GM12878 (cell line): ENCODE measurements around the gene SLMAP. TPM values are rescaled to one million over a fixed set of nuclear protein-coding genes. Genes with fewer than 3 reads are reported as not detected.

ENCODE experiments used
- ATAC-seq: fragments of 200-7000 bp; cut with Tn5 transposase; 3 replicates; pipeline ENCODE4 v1.9.1; 2020; ENCODE audit warnings: mild to moderate bottlenecking, moderate library complexity
- BruUV-seq: library from RNA; stranded (reverse); fragments of 400-500 nt; replicated peaks from 2 replicates; lab custom pipeline; 2021; lab: Mats Ljungman, UMichigan
- CTCF ChIA-PET: fragments of 300-600 bp; sonication (Branson Sonifier 250); formaldehyde crosslinking; extraction: SDS; loops from one replicate; lab custom pipeline; 2021; ENCODE audit warnings: inconsistent platforms; lab: Yijun Ruan, JAX
- POLR2A ChIA-PET: fragments of 350-600 bp; formaldehyde crosslinking; extraction: SDS; loops from one replicate; lab custom pipeline; 2021; ENCODE audit warnings: inconsistent platforms; lab: Charles Lee
- RAD21 ChIA-PET: fragments of 300-600 bp; sonication (Branson Sonifier 250); formaldehyde crosslinking; loops from one replicate; lab custom pipeline; 2023; ENCODE audit warnings: antibody characterized with exemption; ENCODE audit not compliant: unreplicated experiment; lab: Charles Lee
- SMC1A ChIA-PET: fragments of 300-600 bp; sonication (Branson Sonifier 250); formaldehyde crosslinking; loops from one replicate; lab custom pipeline; 2023; ENCODE audit not compliant: unreplicated experiment, uncharacterized antibody; lab: Charles Lee
- DNase-seq: peaks from one replicate; pipeline ENCODE4 v3.0.0-alpha.2; 2011; ENCODE audit warnings: low read depth, low spot score
- FAIRE-seq: peaks from 3 replicates; lab custom pipeline; 2011; peaks lifted over from hg19 to GRCh38; lab: Jason Lieb, UNC
- H2AFZ ChIP-seq: 2 replicates; pipeline ENCODE4 v1.6.0; 2011; ENCODE audit warnings: low read depth, low read length, control low read depth; ENCODE audit not compliant: control insufficient read depth
- H3K27ac ChIP-seq: 2 replicates; pipeline ENCODE4 v1.5.1; 2011; ENCODE audit warnings: control low read depth; ENCODE audit not compliant: control insufficient read depth, insufficient read depth
- H3K27me3 ChIP-seq, 2 experiments: replicated peaks in 1 of 2; 2 replicates each; pipeline versions ENCODE4 v1.6.0 to v1.6.1; 2011; ENCODE audit warnings: low read length in 1 of 2; ENCODE audit not compliant: control insufficient read depth in 2 of 2, insufficient read depth in 2 of 2
- H3K36me3 ChIP-seq, 2 experiments: 2 replicates each; pipeline ENCODE4 v1.5.1; 2011; ENCODE audit warnings: low read length in 1 of 2; ENCODE audit not compliant: control insufficient read depth in 2 of 2, insufficient read depth in 2 of 2
- H3K4me1 ChIP-seq: 2 replicates; pipeline ENCODE4 v1.6.1; 2011; ENCODE audit warnings: mild to moderate bottlenecking, low read length, moderate library complexity, mixed read lengths; ENCODE audit not compliant: control insufficient read depth, insufficient read depth
- H3K4me2 ChIP-seq: 2 replicates; pipeline ENCODE4 v1.6.0; 2011; ENCODE audit warnings: control low read depth; ENCODE audit not compliant: control insufficient read depth, insufficient read depth
- H3K4me3 ChIP-seq: fragments of 200-600 bp; sonication (generic); 2 replicates; pipeline ENCODE4 v1.5.1; 2016
- H3K79me2 ChIP-seq: 2 replicates; pipeline ENCODE4 v1.6.0; 2011; ENCODE audit warnings: low read length; ENCODE audit not compliant: control insufficient read depth, insufficient read depth
- H3K9ac ChIP-seq: 2 replicates; pipeline ENCODE4 v1.8.0; 2011; ENCODE audit warnings: low read length, control low read depth, mixed read lengths; ENCODE audit not compliant: control insufficient read depth, insufficient read depth
- H3K9me3 ChIP-seq: replicated peaks from 3 replicates; pipeline ENCODE4 v1.5.1; 2011; ENCODE audit warnings: mild to moderate bottlenecking, low read length; ENCODE audit not compliant: control insufficient read depth, insufficient read depth
- H4K20me1 ChIP-seq: 2 replicates; pipeline ENCODE4 v1.6.0; 2011; ENCODE audit not compliant: control insufficient read depth, insufficient read depth
- BHLHE40 ChIP-seq, 2 experiments: fragments of 450-650 bp in 1 of 2; IDR thresholded peaks; 2 replicates each; pipeline ENCODE4 v1.6.1; 2011 to 2017; ENCODE audit warnings: low read depth in 2 of 2, borderline replicate concordance in 1 of 2, improper control_type of control experiment in 1 of 2, low read length in 1 of 2, mild to moderate bottlenecking in 1 of 2
- CBFB ChIP-seq: IDR thresholded peaks from 2 replicates; pipeline ENCODE4 v1.6.1; 2016; ENCODE audit warnings: antibody characterized with exemption, low read depth
- CHD4 ChIP-seq: fragments of 200-600 bp; sonication (generic); IDR thresholded peaks from 2 replicates; pipeline ENCODE4 v1.6.1; 2016; ENCODE audit warnings: mild to moderate bottlenecking
- CREM ChIP-seq: IDR thresholded peaks from 2 replicates; pipeline ENCODE4 v1.6.1; 2014; ENCODE audit warnings: antibody characterized with exemption, low read depth
- DPF2 ChIP-seq: fragments of 450-650 bp; IDR thresholded peaks from 2 replicates; pipeline ENCODE4 v1.6.1; 2017; ENCODE audit warnings: mild to moderate bottlenecking
- RAD21 ChIP-seq: IDR thresholded peaks from 2 replicates; pipeline ENCODE4 v1.6.1; 2011; ENCODE audit warnings: mild to moderate bottlenecking, low read depth, low read length, moderate library complexity; ENCODE audit not compliant: insufficient read depth
- SMAD1 ChIP-seq: fragments of 450-650 bp; IDR thresholded peaks from 2 replicates; pipeline ENCODE4 v1.6.1; 2018; ENCODE audit warnings: mild to moderate bottlenecking, low read depth; ENCODE audit not compliant: partially characterized antibody
- SREBF1 ChIP-seq: IDR thresholded peaks from 2 replicates; pipeline ENCODE4 v1.6.1; 2012; ENCODE audit warnings: mild to moderate bottlenecking, low read length
- ZNF217 ChIP-seq: fragments of 450-650 bp; IDR thresholded peaks from 2 replicates; pipeline ENCODE4 v1.6.1; 2017; ENCODE audit warnings: antibody characterized with exemption, mild to moderate bottlenecking
- WGBS: methylation state at CpG from one replicate; pipeline ENCODE4 v1.1.6; 2016; ENCODE audit warnings: low lambda C conversion rate; ENCODE audit not compliant: insufficient replicate concordance, insufficient coverage; ENCODE audit errors: missing lambda C conversion rate; 5-methylcytosine and 5-hydroxymethylcytosine counted together
- in situ Hi-C: fragments of 300-500 bp; cut with MboI; formaldehyde crosslinking; loops from 9 replicates; pipeline ENCODE4 v1.14.3; 2018; ENCODE audit warnings: mixed read lengths
- intact Hi-C: fragments of 100-400 bp; cut with micrococcal nuclease; formaldehyde crosslinking; loops from one replicate; pipeline ENCODE4 v1.14.2; 2022; ENCODE audit not compliant: unreplicated experiment
- polyA plus RNA-seq, 11 experiments: library from polyadenylated mRNA; depleted of rRNA in 4 of 11; unstranded in 6 of 11; stranded (reverse) in 5 of 11; fragments of >200 nt; fragmentation: Nextera tagmentation in 4 of 11; fragmentation: Illumina TruSeq in 1 of 11; extraction: Ambion mirVana in 4 of 11; extraction: Trizol in 1 of 11; gene quantifications; 1 replicate in 1 of 11; 2 replicates in 10 of 11; pipeline versions ENCODE4 v1.2.1 to v1.2.3, GENCODE V29; 2011 to 2016; ENCODE audit warnings: inconsistent platforms in 2 of 11, missing spikeins in 2 of 11, low read depth in 1 of 11
- total RNA-seq, 4 experiments: library from RNA; depleted of rRNA in 3 of 4; stranded (reverse); fragments of >200 nt in 3 of 4; fragmentation: Illumina TruSeq in 1 of 4; extraction: Trizol in 1 of 4; gene quantifications; 2 replicates each; pipeline versions ENCODE4 v1.2.1 to v1.2.3, GENCODE V29; 2013 to 2021
- TF ChIP-seq, protein P1 (sequence below): IDR thresholded peaks from 2 replicates; pipeline ENCODE4 v1.6.1; 2012; ENCODE audit warnings: mild to moderate bottlenecking, low read depth, low read length
- TF ChIP-seq, protein P2 (sequence below): IDR thresholded peaks from 2 replicates; pipeline ENCODE4 v1.6.1; 2011; ENCODE audit warnings: low read depth, mild to moderate bottlenecking, low read length, moderate library complexity, borderline replicate concordance; ENCODE audit errors: extremely low read depth
- TF ChIP-seq, protein P3 (sequence below): IDR thresholded peaks from 2 replicates; pipeline ENCODE4 v1.6.1; 2012; ENCODE audit warnings: low read length, inconsistent platforms
- TF ChIP-seq, protein P4 (sequence below): IDR thresholded peaks from 2 replicates; pipeline ENCODE4 v1.6.1; 2012; ENCODE audit warnings: improper control_type of control experiment, low read depth, low read length; ENCODE audit not compliant: insufficient replicate concordance

Gene SLMAP
- total and polyA plus RNA-seq, 10 of the 15 experiments (the other 5 are each of a cell fraction or from before 2014, with no cell fraction given) = 8.3 to 43.8 (median 26.4) TPM

DNA sequence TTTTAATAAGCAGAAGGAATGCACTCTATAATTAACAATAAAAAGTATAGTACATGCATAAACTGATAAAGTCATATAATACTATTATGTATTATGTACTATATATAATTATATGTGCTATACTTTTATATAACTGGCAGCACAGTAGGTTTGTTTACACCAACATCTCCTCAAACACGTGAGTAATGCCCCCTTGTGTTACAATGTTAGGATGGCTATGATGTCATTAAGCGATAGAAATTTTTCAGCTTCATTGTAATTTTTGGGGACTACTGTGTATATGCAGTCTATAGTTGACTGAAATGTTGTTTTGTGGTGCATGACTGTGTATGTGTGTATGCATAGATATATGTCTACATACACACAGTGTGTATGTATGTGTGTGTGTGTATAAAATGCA is 100.6 kb downstream of the SLMAP start:
- ATAC-seq = peak; percentile 45; the same call in 1 of the 3 replicates
- Histone ChIP-seq H3K79me2 (no peaks in the 10 kb centered on the region), H3K9me3 (no peaks in the 10 kb centered on the region), H3K27ac (no peak overlapping the region), H3K4me2 (no peak overlapping the region), H3K9ac (no peak overlapping the region), H3K4me1 (no peaks in the 10 kb centered on the region), H3K27me3 (no peaks in the 10 kb centered on the region), H3K36me3 (peaks cover 0 to 8% of the 10 kb centered on the region in 2 experiments; a peak in 2 of 4 replicates), H3K4me3 (no peak overlapping the region), H2AFZ (no peak overlapping the region), H4K20me1 (no peaks in the 10 kb centered on the region)
- intact Hi-C loops (no loop called here), in situ Hi-C loops (no loop called here)
- SMC1A ChIA-PET = interaction anchor here (0.9 to 5.3 kb wide), 10 partner anchors 11 to 462 kb away, joined by 3 to 44 read pairs (median 4); no protein-coding TSS in a partner anchor
- RAD21 ChIA-PET = interaction anchor here (0.6 to 3.6 kb wide), 4 partner anchors 15 to 459 kb away, joined by 3 to 24 read pairs (median 4); no protein-coding TSS in a partner anchor
- CTCF ChIA-PET = interaction anchor here (0.6 to 5.5 kb wide), 11 partner anchors 13 to 1014 kb away, joined by 3 to 49 read pairs (median 4); partner anchors contain the start of gene PDE12
- WGBS = 96% methylated on average over 2 of the region's 2 CpGs
- BruUV-seq = no TSS peak
- POLR2A ChIA-PET = no interaction called here
- FAIRE-seq = no peak
- no peak for DNase-seq
- TF ChIP-seq ZNF217 = no peak
- TF ChIP-seq, protein P1, sequence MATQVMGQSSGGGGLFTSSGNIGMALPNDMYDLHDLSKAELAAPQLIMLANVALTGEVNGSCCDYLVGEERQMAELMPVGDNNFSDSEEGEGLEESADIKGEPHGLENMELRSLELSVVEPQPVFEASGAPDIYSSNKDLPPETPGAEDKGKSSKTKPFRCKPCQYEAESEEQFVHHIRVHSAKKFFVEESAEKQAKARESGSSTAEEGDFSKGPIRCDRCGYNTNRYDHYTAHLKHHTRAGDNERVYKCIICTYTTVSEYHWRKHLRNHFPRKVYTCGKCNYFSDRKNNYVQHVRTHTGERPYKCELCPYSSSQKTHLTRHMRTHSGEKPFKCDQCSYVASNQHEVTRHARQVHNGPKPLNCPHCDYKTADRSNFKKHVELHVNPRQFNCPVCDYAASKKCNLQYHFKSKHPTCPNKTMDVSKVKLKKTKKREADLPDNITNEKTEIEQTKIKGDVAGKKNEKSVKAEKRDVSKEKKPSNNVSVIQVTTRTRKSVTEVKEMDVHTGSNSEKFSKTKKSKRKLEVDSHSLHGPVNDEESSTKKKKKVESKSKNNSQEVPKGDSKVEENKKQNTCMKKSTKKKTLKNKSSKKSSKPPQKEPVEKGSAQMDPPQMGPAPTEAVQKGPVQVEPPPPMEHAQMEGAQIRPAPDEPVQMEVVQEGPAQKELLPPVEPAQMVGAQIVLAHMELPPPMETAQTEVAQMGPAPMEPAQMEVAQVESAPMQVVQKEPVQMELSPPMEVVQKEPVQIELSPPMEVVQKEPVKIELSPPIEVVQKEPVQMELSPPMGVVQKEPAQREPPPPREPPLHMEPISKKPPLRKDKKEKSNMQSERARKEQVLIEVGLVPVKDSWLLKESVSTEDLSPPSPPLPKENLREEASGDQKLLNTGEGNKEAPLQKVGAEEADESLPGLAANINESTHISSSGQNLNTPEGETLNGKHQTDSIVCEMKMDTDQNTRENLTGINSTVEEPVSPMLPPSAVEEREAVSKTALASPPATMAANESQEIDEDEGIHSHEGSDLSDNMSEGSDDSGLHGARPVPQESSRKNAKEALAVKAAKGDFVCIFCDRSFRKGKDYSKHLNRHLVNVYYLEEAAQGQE = no peak
- TF ChIP-seq, protein P2, sequence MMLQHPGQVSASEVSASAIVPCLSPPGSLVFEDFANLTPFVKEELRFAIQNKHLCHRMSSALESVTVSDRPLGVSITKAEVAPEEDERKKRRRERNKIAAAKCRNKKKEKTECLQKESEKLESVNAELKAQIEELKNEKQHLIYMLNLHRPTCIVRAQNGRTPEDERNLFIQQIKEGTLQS = no peak
- TF ChIP-seq CBFB = no peak
- TF ChIP-seq SMAD1 = no peak
- no peak for TF ChIP-seq BHLHE40 (IDR thresholded peaks at IDR 0.05; ENCODE audit: borderline replicate concordance in 1 of 2, low read depth in 2 of 2, low read length in 1 of 2)
- no peak for TF ChIP-seq SREBF1
- TF ChIP-seq DPF2 = no peak
- TF ChIP-seq CHD4 = no peak
- TF ChIP-seq, protein P3, sequence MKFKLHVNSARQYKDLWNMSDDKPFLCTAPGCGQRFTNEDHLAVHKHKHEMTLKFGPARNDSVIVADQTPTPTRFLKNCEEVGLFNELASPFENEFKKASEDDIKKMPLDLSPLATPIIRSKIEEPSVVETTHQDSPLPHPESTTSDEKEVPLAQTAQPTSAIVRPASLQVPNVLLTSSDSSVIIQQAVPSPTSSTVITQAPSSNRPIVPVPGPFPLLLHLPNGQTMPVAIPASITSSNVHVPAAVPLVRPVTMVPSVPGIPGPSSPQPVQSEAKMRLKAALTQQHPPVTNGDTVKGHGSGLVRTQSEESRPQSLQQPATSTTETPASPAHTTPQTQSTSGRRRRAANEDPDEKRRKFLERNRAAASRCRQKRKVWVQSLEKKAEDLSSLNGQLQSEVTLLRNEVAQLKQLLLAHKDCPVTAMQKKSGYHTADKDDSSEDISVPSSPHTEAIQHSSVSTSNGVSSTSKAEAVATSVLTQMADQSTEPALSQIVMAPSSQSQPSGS = 0 out of 2 replicates have a peak, but pooled peaks have one; percentile 26
- no peak for TF ChIP-seq CREM
- TF ChIP-seq RAD21 = peak; percentile 38; the same call in 1 of the 2 replicates
- TF ChIP-seq, protein P4, sequence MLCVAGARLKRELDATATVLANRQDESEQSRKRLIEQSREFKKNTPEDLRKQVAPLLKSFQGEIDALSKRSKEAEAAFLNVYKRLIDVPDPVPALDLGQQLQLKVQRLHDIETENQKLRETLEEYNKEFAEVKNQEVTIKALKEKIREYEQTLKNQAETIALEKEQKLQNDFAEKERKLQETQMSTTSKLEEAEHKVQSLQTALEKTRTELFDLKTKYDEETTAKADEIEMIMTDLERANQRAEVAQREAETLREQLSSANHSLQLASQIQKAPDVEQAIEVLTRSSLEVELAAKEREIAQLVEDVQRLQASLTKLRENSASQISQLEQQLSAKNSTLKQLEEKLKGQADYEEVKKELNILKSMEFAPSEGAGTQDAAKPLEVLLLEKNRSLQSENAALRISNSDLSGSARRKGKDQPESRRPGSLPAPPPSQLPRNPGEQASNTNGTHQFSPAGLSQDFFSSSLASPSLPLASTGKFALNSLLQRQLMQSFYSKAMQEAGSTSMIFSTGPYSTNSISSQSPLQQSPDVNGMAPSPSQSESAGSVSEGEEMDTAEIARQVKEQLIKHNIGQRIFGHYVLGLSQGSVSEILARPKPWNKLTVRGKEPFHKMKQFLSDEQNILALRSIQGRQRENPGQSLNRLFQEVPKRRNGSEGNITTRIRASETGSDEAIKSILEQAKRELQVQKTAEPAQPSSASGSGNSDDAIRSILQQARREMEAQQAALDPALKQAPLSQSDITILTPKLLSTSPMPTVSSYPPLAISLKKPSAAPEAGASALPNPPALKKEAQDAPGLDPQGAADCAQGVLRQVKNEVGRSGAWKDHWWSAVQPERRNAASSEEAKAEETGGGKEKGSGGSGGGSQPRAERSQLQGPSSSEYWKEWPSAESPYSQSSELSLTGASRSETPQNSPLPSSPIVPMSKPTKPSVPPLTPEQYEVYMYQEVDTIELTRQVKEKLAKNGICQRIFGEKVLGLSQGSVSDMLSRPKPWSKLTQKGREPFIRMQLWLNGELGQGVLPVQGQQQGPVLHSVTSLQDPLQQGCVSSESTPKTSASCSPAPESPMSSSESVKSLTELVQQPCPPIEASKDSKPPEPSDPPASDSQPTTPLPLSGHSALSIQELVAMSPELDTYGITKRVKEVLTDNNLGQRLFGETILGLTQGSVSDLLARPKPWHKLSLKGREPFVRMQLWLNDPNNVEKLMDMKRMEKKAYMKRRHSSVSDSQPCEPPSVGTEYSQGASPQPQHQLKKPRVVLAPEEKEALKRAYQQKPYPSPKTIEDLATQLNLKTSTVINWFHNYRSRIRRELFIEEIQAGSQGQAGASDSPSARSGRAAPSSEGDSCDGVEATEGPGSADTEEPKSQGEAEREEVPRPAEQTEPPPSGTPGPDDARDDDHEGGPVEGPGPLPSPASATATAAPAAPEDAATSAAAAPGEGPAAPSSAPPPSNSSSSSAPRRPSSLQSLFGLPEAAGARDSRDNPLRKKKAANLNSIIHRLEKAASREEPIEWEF = no peak
